Measurements from ENCODE around the gene CRTC2. TPM values are rescaled to one million over a fixed set of nuclear protein-coding genes. Genes with fewer than 3 reads are reported as not detected.

Gene CRTC2
- total RNA-seq, 1 experiment from 2014 or later: 33.8 TPM

- H3K4me1 ChIP-seq (ENCODE audit: control insufficient read depth in 1 of 2, insufficient read depth in 2 of 2, low read length in 2 of 2): peaks cover 7 to 25% of the 10 kb centered on the region in 2 experiments; a peak in 3 of 4 replicates
- H3K4me2 ChIP-seq (ENCODE audit: low read length): peak overlapping the region; percentile 87
- no peaks in the 10 kb centered on the region for H3K9me2 ChIP-seq (ENCODE audit: insufficient read depth)
- TF ChIP-seq ELF1 (IDR thresholded peaks at IDR 0.05; ENCODE audit: borderline replicate concordance, low read depth) (no peak), CBX3 (IDR thresholded peaks at IDR 0.05; ENCODE audit: low read depth) (no peak), SIN3A (IDR thresholded peaks at IDR 0.05; ENCODE audit: low read depth) (no peak), ZFX (IDR thresholded peaks at IDR 0.05) (no peak), SP1 (IDR thresholded peaks at IDR 0.05; ENCODE audit: low read depth) (no peak), CEBPB (IDR thresholded peaks at IDR 0.05; ENCODE audit: low read depth) (no peak), FOSL1 (IDR thresholded peaks at IDR 0.05; ENCODE audit: low read depth) (no peak), JUND (IDR thresholded peaks at IDR 0.05) (no peak), EZH2 (IDR thresholded peaks at IDR 0.05) (no peak), EZH2phosphoT487 (IDR thresholded peaks at IDR 0.05; ENCODE audit: borderline replicate concordance) (no peak)
- ChIA-PET POLR2A (interaction anchor here (1.4 to 2.7 kb wide), 3 partner anchors 11 to 33 kb away, joined by 3 to 7 read pairs (median 5); partner anchors contain the start of genes CREB3L4 and RPS27), RAD21 (ENCODE audit: low non-redundant PET in 1 of 2, low total read pairs in 2 of 2, uncharacterized antibody in 2 of 2, unreplicated experiment in 2 of 2) (no interaction called here), CTCF (interaction anchor here (1.3 kb wide), 1 partner anchor 10 kb away, joined by 4 read pairs; the partner anchor contains the start of gene DENND4B)
- intact Hi-C loops (cut with micrococcal nuclease): no loop called here
- H3K27me3 ChIP-seq (ENCODE audit: insufficient read depth, low read length): no peaks in the 10 kb centered on the region
- no peak for DNase-seq (ENCODE audit: low read depth, low spot score)
- peak overlapping the region; percentile 94 for H3K27ac ChIP-seq (ENCODE audit: low read depth, low read length)
- peak overlapping the region; percentile 81 for H3K9ac ChIP-seq (ENCODE audit: low read length)
- no peaks in the 10 kb centered on the region for H4K20me1 ChIP-seq (ENCODE audit: insufficient read depth)
- BruUV-seq (replicated peaks): no TSS peak
- peak overlapping the region; percentile 64 to 88 for H3K4me3 ChIP-seq (replicated peaks in 1 of 2; ENCODE audit: low read depth in 1 of 2, low read length in 2 of 2)
- H3K79me2 ChIP-seq (ENCODE audit: insufficient read depth, low read length): peaks cover 65% of the 10 kb centered on the region
- no peak overlapping the region for H2AFZ ChIP-seq (ENCODE audit: low read depth, low read length, poor library complexity, severe bottlenecking)
- no peak for ATAC-seq
- H3K36me3 ChIP-seq (ENCODE audit: control insufficient read depth in 1 of 2, insufficient read depth in 2 of 2, low read length in 2 of 2): peaks cover 11 to 21% of the 10 kb centered on the region in 2 experiments; a peak in 3 of 4 replicates
- H3K9me3 ChIP-seq (ENCODE audit: control insufficient read depth in 1 of 2, insufficient read depth in 1 of 2, low read depth in 1 of 2, low read length in 2 of 2): no peaks in the 10 kb centered on the region
These were observed 1.3 kb downstream of the CRTC2 start for GRCh38 chr1:153956997-153957715.

GRCh38 chr1:153954826-153955225, 3.6 kb downstream of the CRTC2 start:
- Histone ChIP-seq H3K79me2 (ENCODE audit: insufficient read depth, low read length) (peaks cover 49% of the 10 kb centered on the region), H3K4me1 (ENCODE audit: control insufficient read depth in 1 of 2, insufficient read depth in 2 of 2, low read length in 2 of 2) (peaks cover 4 to 19% of the 10 kb centered on the region in 2 experiments; a peak in 2 of 4 replicates), H3K9me2 (ENCODE audit: insufficient read depth) (no peaks in the 10 kb centered on the region), H3K9me3 (ENCODE audit: control insufficient read depth in 1 of 2, insufficient read depth in 1 of 2, low read depth in 1 of 2, low read length in 2 of 2) (no peaks in the 10 kb centered on the region), H3K4me3 (replicated peaks in 1 of 2; ENCODE audit: low read depth in 1 of 2, low read length in 2 of 2) (no peak overlapping the region), H2AFZ (ENCODE audit: low read depth, low read length, poor library complexity, severe bottlenecking) (no peak overlapping the region), H3K27me3 (ENCODE audit: insufficient read depth, low read length) (no peaks in the 10 kb centered on the region), H3K4me2 (ENCODE audit: low read length) (no peak overlapping the region), H3K9ac (ENCODE audit: low read length) (no peak overlapping the region), H3K36me3 (ENCODE audit: control insufficient read depth in 1 of 2, insufficient read depth in 2 of 2, low read length in 2 of 2) (peaks cover 19 to 22% of the 10 kb centered on the region in 2 experiments; a peak in 3 of 4 replicates), H4K20me1 (ENCODE audit: insufficient read depth) (no peaks in the 10 kb centered on the region), H3K27ac (ENCODE audit: low read depth, low read length) (no peak overlapping the region)
- intact Hi-C loops (cut with micrococcal nuclease): no loop called here
- ChIA-PET POLR2A (no interaction called here), CTCF (no interaction called here), RAD21 (ENCODE audit: low non-redundant PET in 1 of 2, low total read pairs in 2 of 2, uncharacterized antibody in 2 of 2, unreplicated experiment in 2 of 2) (no interaction called here)
- no peak for DNase-seq (ENCODE audit: low read depth, low spot score)
- no peak for ATAC-seq
- no TSS peak for BruUV-seq (replicated peaks)
- no peak for TF ChIP-seq CEBPB (IDR thresholded peaks at IDR 0.05; ENCODE audit: low read depth)
- TF ChIP-seq ZBTB33 (IDR thresholded peaks at IDR 0.05; ENCODE audit: extremely low read depth, insufficient replicate concordance, low read length): no peak
- no peak for TF ChIP-seq POLR2A (IDR thresholded peaks at IDR 0.05; ENCODE audit: borderline replicate concordance, extremely low read depth, insufficient read depth, insufficient read length)
- no peak for TF ChIP-seq EZH2 (IDR thresholded peaks at IDR 0.05)
- no peak for TF ChIP-seq SIN3A (IDR thresholded peaks at IDR 0.05; ENCODE audit: low read depth)
- no peak for TF ChIP-seq POLR2AphosphoS5 (IDR thresholded peaks at IDR 0.05; ENCODE audit: low read depth, low read length)
- no peak for TF ChIP-seq CBX3 (IDR thresholded peaks at IDR 0.05; ENCODE audit: low read depth)
- TF ChIP-seq CTCF (IDR thresholded peaks at IDR 0.05 in 2 of 3, conservative IDR thresholded peaks at IDR 0.05 in 1 of 3; ENCODE audit: borderline replicate concordance in 1 of 3, insufficient read depth in 1 of 3, low read depth in 2 of 3, low read length in 2 of 3): no peak
